DMS 273 (cell line): ENCODE data around the gene PPARD.
A peak's percentile ranks its signal among the peaks of the same experiment; 100 is the strongest.

Experiments
- DNase-seq: peaks from one replicate; lab custom pipeline; 2025; ENCODE audit not compliant: unreplicated experiment; lab: John Stamatoyannopoulos, UW

The PPARD gene

GRCh38 chr6:35465646-35466045 is 123.3 kb downstream of the PPARD start:
- DNase-seq: no peak

- peak; percentile 99 for DNase-seq
These were observed 126.0 kb downstream of the PPARD start, which contains the start of gene RPL10A for GRCh38 chr6:35468181-35468979. RPL10A (plus strand) TSS chr6:35468401; CDS start chr6:35468435, 34 bp downstream.

GRCh38 chr6:35468980-35469750 is 126.8 kb downstream of the PPARD start:
- DNase-seq: peak; percentile 59

- peak; percentile 78 for DNase-seq
These were observed 127.6 kb downstream of the PPARD start for GRCh38 chr6:35469751-35470662.

GRCh38 chr6:35470663-35471120 is 128.3 kb downstream of the PPARD start:
- DNase-seq: peak; percentile 57

- DNase-seq: peak; percentile 61
These were observed 129.5 kb downstream of the PPARD start for GRCh38 chr6:35471836-35472345.

GRCh38 chr6:35473075-35473849 is 130.9 kb downstream of the PPARD start:
- peak; percentile 62 for DNase-seq

GRCh38 chr6:35473850-35474130 is 131.4 kb downstream of the PPARD start:
- peak; percentile 83 for DNase-seq

- peak; percentile 83 for DNase-seq
These were observed 132.0 kb downstream of the PPARD start for GRCh38 chr6:35474131-35474941.

GRCh38 chr6:35474942-35475570 is 132.7 kb downstream of the PPARD start:
- peak; percentile 71 for DNase-seq

- peak; percentile 71 for DNase-seq
These were observed 133.2 kb downstream of the PPARD start for GRCh38 chr6:35475573-35475972.

GRCh38 chr6:35476004-35476403 is 133.6 kb downstream of the PPARD start:
- DNase-seq: peak; percentile 71

- no peak for DNase-seq
These were observed 134.7 kb downstream of the PPARD start for GRCh38 chr6:35477028-35477427.
